Erythroblast (primary cell): Measurements from ENCODE around the gene NMUR1.

ENCODE experiments used
- GATA1 ChIP-seq: IDR thresholded peaks from 2 replicates; pipeline ENCODE4 v1.6.1; 2011; ENCODE audit warnings: low read depth, mild to moderate bottlenecking, control low read depth, low read length, moderate library complexity
- POLR2A ChIP-seq: IDR thresholded peaks from 2 replicates; pipeline ENCODE4 v1.6.1; 2011; ENCODE audit warnings: mild to moderate bottlenecking, low read length

DNA sequence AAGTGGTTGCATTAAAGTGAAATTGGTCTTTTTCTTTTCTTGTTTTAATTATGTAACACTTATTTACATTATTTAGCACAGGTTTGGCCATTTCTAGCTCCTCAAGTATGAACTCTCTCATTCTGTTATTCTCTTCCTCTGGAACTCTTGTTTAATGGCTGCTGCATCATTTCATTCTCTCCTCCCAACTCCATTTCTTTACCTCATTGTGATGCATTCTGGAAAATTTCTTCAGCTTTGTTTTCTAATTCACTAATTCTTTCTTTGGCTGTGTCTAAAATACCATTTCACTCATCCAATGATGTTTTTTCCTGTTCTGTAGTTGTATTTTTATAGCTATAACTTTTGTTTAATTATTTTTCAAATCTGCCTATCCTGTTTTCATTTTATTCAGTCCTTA, 22.5 kb upstream of the NMUR1 start:
- TF ChIP-seq POLR2A (no peak), GATA1 (no peak)
